Activated CD8-positive, alpha-beta memory T cell treated with anti-CD3 and anti-CD28 coated beads, Interleukin-2, amount 50 U/mL, for 1 hour (primary cell): ENCODE measurements around the gene TGM1.
A peak's percentile ranks its signal among the peaks of the same experiment; 100 is the strongest.

Experiments
- DNase-seq: peaks from one replicate; pipeline ENCODE4 v3.0.0-alpha.2; 2020; ENCODE audit errors: extremely low read depth

The TGM1 gene

DNA sequence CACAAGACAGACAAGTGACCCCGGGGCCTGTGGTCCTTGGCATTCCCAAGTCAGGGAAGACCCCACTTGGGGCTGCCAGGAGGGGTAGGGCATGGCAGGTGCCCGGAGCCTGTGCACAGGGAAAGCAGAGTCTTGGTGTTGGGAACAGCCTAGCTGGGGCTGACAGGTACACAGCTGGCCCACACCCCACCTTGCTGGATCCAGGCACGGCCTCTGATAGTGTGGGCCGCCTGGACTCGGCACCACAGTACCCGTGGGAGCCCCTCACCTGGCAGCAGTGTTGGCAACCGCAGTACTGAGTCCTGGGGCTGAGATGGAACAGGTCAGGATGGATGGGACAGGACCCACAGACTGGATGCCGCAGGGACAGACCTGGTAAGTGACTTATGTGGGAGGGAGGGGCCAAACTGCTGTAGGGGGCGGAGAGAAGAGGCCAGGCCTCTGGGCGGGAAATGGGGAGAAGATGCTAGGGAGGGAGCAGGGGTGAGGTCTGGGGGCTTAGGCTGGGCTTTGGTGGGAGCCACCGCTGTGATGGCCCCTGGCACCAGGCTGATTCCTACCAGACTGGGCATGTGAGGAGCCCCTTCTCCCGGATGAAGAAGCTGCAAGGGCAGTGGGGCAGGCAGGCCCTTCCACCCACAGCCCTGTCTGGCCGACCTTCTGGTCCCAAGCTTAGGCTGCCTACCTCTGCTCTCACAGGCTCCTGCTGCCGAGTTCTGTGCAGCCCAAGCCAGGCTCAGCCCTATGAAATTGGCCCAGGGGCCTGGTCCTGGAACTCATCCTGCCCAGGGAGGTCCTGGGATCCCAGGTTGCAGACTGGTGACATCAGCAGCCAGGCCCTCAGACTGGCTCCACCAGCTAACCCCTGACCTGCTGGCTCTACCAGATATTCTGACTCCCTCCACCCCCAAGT is at the start of gene TGM1:
TGM1 (minus strand) TSS at position 357 of the 913 bp plus-strand sequence. CDS start 825 bp downstream, outside the sequence.
- no peak for DNase-seq

DNA sequence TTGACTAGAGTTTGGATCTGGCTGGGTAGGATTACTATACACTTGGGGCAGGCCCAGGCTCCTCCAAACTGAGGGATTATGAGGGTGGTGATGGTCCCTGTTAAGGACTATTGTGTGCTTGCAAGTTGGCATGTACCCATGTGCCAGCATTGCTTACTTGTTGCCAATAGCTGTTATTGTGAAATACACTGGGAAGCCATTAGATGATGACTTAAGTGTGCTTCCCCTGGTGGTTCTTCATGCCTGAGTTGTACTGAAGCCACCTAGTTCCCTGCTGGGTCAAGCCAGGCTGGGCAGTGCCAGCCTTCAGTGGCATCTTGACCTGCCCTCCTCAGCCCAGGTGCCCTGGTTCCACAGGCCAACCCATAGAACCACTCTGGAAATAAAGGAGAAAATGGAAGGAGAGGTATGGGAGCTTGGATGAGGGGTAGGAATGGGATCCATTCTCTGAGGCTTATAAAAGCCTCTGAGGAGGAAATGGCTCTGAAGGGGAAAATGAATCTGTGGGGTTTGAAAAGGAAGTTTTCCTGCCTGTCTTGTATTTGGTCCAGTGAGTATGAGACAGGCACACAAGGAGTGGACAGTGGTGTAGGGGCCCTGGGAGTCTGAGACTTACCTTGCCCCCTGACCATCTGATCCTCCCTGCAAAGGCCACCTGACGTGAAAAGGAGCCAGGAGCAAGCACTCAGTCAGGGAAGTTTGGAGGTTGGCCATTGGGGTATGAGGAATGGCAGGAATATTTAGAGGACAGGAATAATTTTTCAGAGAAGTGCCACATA is 49.0 kb upstream of the TGM1 start:
- DNase-seq, result no peak

DNA sequence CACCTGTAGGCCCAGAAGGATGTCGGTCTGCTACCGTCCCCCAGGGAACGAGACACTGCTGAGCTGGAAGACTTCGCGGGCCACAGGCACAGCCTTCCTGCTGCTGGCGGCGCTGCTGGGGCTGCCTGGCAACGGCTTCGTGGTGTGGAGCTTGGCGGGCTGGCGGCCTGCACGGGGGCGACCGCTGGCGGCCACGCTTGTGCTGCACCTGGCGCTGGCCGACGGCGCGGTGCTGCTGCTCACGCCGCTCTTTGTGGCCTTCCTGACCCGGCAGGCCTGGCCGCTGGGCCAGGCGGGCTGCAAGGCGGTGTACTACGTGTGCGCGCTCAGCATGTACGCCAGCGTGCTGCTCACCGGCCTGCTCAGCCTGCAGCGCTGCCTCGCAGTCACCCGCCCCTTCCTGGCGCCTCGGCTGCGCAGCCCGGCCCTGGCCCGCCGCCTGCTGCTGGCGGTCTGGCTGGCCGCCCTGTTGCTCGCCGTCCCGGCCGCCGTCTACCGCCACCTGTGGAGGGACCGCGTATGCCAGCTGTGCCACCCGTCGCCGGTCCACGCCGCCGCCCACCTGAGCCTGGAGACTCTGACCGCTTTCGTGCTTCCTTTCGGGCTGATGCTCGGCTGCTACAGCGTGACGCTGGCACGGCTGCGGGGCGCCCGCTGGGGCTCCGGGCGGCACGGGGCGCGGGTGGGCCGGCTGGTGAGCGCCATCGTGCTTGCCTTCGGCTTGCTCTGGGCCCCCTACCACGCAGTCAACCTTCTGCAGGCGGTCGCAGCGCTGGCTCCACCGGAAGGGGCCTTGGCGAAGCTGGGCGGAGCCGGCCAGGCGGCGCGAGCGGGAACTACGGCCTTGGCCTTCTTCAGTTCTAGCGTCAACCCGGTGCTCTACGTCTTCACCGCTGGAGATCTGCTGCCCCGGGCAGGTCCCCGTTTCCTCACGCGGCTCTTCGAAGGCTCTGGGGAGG is 47.9 kb upstream of the TGM1 start, which contains the start of gene LTB4R:
LTB4R (plus strand) TSS at position 857 of the 959 bp plus-strand sequence. CDS start 4,150 bp downstream, outside the sequence.
- DNase-seq, result no peak

DNA sequence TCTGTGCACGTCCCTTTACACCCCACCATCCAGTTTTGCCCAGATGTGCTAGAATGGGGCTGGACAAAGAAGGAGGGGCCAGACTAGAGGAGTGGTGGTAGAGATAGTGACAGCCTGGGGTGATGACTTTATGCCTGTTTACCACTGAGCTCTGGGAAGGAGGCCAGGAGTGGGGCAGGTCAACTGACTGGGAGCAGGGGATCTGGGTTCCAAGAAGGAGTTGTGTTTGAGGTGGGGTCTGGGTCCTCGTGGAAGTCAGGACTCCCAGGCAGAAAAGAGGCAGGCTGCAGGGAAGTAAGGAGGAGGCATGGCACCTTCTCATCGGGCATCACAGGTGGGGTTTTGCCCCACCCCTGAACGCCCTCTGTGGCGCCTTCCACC is 47.3 kb upstream of the TGM1 start:
- no peak for DNase-seq

DNA sequence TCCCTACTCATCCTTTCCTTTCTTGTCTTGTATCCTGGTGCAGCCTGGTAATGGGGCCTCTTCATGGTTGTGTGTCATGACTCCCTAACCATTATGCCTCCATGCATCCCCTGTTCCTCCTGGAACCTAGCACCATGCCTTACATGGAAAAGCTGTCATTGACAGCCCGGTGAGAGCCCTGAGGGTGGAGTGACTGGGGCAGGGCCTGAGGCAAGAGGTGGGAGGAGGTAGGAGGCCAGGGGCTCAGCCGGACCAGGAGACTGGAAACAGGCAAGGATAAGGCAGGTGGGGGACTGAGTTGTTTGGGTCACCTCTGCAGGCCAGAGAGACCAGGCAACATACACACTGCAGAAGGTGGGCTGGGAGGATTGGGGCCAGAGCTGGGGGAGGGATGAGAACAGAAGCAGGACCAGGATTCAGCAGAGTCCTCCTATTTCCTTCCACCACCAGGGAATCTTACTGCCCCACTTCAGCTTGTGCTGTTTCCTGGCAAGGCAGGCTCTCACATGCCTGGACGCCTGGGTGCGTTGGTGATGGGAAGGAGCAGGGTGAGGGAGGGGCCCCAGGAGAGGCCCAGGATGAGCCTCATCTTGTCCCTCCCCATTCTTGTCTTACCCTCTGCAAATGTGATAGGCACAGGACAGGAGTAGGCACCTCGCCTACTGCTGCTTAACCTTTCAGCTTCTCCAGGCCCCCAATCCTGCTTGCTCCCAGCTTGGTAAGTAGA is 46.7 kb upstream of the TGM1 start, which contains the start of gene LTB4R2:
LTB4R2 (plus strand) TSS at position 603 of the 727 bp plus-strand sequence. CDS start 525 bp downstream, outside the sequence.
- no peak for DNase-seq

DNA sequence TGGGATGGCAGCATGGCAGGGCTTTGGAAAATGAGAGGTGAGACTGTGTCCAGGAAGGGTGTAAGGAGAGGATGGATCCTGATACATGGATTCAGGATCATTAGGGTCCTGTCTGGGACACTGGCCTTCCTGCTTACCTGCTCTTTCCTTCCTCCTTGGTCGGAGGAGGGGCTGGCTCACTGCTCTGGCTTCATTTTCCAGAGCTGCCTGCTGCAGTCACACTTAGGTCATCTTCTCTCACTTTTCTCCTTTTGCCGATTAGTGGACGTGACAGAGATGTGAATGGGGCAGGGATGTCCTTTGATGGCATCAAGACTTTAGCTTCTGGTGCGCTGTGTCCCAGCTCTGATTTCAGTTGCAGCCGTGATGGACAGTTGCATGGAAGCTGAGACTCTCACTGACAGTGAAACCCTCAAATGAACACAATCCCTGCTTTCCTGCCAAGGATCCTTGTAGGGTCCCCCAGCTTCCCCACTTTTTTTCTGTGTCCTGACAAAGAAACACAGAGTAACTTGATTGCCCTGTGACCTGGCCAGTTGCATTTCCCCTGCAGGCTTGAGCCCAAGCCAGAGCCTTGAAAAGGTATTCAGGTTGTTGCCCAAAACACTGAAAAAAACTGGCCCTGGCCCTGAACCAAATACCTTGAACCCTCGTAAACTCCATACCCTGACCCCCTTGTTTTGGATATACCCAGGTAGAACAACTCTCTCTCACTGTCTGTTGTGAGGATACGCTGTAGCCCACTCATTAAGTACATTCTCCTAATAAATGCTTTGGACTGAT is 45.6 kb upstream of the TGM1 start:
- DNase-seq, result no peak

DNA sequence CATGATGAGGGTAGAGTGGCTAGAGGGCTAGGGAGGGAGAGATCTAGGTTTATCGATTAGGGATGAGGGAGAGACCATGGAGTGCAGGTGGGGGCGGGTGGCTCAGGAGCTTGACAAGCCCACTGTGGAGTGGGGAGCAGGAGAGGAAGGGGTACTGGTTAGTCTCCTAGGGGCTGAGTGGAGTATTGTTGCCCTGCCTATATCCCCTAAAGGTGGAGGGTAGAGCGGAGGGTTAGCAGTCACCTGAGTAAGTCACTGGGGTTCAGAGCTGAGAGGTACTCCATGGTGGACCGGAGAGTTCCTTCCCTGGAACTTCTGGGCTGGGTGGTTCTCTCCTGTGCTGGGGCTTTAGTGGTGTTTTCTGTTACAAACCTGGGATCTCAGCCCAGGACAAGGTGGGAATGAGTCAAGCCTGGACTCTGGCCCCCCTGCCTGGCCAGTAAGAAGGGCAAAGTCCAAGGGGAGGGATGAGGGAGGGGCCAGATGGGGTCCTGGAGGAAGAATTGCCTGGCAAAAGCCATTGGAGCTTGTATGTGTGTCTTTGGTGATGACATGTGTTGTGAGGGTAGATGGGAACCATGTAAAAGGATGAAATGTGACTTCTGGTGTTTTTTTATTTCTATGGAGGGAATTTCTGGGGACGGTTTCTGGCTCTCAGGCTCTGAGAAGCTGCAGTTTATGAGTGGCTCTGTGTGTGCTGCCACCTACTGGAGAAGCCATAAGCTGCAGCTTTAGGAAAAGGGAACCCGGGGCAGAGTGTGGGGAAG is 44.8 kb upstream of the TGM1 start, which contains the start of gene CIDEB:
CIDEB (minus strand) TSS at position 403 of the 767 bp plus-strand sequence; CDS start at position 284, 119 bp downstream.
- DNase-seq, result no peak

DNA sequence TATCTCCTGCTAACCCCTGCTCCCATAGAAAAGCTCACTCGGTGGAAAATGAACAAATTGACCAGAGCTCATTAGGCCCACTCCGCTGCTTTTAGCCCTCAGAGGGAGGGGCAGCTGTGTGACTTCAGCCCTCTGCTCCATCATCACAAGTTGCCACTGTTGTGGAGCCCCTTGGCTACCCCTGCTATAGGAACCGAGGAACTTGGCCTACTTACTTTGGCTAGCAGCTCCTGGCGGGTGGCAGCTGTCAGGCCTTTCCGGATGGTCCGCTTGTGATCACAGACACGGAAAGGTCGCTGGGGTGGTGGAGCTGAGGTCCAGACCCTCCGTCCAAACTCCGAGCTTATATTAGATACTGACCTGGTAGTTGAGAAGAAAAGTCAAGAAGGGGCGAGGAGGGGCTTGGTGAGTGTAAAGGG is 44.2 kb upstream of the TGM1 start:
- DNase-seq, result no peak

DNA sequence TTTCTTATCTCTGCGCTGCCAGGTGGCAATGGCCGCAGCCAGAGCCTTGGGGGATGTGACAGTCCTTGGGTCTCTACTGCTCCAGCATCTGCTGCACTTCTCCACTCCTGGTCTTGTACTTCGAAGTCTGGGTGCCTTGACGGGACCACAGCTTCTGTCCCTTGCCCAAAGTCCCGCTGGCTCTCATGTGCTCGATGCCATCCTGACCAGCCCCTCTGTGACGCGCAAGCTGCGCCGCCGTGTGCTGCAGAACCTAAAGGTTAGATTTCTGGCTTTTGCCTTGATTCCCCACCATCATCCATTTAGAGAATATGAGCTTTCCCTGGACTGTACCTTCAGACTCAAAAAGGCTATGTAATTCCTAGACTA is 41.0 kb upstream of the TGM1 start:
- no peak for DNase-seq

DNA sequence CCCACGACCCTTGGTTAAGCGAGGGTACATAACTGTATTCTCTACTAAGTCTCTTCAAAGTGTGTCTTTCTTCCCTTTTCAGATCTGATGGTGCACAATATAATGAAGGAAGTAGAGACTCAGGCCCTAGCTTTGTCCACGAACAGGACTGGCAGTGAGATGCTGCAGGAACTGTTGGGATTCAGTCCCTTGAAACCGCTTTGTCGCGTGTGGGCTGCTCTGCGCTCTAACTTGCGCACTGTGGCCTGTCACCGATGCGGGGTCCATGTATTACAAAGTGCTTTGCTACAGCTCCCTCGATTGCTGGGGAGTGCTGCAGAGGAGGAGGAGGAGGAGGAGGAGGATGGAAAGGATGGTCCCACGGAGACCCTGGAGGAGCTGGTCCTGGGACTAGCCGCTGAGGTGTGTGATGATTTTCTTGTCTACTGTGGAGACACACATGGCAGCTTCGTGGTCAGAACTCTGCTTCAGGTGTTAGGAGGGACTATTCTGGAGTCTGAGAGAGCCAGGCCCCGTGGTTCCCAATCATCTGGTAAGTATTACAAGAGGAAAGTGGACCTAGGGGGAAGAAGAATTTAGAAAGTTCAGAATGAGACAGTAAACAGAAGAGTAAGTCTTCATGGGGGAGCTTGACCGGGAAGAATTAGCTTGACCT is 37.5 kb upstream of the TGM1 start:
- DNase-seq, result no peak

DNA sequence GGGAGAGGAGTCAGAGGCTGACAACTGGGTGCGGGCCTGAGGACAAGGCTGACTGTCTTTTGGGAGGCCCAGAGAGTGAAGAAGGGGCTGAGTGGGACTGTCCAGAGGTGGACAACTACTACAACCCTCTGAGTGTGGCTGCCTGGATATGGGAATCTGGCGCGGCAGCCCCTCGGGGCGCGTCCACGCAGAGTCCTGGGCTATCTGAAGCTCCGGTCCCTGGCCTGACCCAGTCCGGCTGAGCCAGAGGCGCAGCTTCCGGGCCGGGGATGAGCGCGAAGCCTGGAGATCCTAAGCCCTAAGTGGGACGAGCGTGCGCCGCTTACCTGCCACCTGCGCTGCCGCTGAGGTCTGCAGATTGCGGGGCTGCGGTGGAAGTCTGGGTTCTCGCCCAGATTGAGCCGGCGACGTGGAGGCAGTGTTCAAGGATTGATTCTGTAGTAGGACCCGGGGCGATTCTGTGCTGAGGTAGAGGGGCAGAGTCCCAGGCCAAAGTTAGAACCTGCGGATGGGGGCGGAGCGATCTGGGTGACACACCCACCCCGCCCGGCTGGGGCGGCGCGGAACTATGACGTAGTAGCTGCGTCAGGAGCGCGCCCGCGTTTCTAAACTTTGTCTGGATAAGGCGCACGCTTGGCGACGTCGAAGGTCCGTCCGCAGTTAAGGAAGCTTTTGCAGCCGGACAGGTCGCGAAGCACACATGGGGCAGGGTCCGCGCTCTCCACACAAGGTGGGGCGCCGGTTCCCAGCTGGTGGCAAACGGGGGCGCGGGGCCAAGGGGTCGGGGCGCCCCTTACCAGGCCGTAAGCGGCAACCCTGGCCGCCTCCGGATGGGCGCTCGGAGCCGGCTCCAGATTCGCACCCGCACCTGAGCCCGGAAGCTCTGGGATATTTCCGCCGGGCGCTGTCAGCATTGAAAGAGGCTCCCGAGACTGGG is 36.5 kb upstream of the TGM1 start, which contains the start of the genes DHRS1 and NOP9:
DHRS1 (minus strand) TSS at position 526 of the 937 bp plus-strand sequence. CDS start 674 bp downstream, outside the sequence.
NOP9 (plus strand) TSS at position 596 of the 937 bp plus-strand sequence; CDS start at position 701, 105 bp downstream.
- DNase-seq, result peak; percentile 75

DNA sequence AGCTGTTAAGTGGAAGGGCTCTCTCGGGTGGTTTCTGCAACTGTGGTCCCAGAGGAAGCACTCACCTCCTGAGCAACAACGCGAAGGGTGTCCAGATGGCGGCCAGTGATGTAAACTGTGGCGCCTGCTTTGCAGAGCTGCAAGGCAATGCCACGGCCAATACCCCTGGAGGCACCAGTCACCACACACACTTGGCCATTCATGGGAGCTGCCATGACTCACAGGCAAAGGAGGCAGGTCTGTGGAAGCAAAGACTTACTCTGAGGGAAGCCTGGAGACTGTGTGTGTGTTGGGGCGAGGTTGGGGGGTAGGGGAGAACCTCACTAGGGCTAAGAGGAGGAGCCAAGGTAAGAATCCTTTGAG is 35.9 kb upstream of the TGM1 start:
- no peak for DNase-seq

DNA sequence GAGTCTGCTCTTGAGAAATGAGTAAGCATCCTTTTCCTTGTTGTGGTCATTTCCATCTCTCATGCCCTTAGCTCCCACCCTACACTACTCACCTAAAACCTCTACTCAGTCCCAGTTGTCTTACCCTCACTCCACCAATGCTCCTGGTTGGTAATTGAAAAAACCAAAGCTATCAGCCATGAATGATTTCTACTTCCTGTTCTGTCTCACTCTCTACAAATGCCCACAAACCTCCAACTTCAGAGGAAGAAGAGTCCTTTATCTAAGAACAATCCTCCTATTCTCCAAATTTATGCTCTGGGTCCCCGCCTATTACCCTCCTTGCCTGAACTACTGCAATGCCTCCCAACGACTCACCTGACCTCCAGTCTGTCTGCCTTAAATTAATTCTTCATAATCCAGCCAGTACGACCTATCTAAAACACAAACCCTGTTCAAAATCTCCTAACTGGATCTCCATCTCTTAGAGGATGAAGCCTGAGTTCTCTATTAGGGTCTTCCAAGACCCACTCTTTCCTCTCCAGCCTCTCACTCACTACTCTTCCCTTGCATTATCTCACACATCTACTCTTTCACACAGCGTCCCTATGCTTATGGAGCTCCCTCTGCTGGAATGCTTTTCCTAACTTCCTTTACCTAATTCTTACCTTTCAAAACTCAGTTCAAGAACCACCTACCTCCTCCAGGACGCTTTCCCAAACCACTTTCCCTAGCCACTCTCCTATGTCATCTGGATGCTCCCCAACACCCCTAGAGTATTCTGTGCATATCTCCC is 34.4 kb upstream of the TGM1 start:
- no peak for DNase-seq

DNA sequence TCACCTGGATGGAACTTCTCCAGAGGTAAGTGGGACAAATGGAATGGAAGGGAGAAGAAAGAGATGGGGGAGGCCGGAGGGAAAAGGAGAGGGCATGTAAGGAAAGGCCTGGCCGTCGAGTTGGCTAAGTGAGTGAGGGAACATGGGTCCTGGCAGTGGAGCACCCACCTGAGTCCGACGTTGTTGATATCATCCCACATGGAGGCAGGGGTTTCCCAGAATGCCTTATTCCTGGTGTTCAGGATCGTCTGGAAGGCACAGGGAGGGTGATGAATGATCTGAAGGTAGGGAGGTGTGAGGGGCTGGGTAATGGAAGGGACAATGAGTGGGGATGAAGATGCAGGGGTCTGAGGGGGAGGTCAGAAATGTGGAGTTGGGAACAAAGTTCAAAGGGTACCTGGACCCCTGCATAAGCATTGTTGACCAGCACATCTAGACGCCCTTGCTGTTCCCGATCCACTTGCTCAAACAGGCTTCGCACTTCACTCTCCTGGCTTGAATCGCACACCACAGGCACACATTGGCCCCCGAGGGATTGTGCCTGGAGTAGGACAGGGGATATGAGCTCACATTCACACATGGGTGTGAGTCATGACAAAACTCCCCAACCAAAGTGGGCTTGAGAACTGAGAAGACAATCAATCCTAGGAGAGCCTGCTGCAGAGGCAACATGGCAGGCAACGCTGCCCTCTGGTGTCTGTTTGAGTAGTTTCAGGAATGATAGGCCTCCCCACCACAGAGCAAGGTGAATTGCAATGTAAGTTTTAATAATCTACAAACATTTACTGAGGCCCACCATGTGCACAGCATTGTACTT is 33.6 kb upstream of the TGM1 start:
- no peak for DNase-seq

DNA sequence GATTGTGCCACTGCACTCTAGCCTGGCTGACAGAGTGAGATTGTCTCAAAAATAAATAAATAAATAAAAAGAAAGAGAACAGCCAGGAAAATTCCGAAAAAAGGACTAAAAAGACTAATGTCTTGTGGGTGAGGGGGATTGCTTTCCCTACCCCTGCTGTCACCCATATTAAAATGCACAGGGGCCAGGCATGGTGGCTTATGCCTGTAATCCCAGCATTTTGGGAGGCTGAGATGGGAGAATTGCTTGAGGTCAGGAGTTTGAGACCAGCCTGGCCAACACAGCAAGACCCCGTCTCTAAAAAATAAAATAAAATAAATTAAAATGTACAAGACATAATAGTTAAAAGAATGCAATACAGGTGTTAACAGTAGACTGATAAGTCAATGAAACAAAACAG is 30.5 kb upstream of the TGM1 start:
- no peak for DNase-seq
